Measurements from ENCODE around the gene TXLNB.

The TXLNB gene

DNA sequence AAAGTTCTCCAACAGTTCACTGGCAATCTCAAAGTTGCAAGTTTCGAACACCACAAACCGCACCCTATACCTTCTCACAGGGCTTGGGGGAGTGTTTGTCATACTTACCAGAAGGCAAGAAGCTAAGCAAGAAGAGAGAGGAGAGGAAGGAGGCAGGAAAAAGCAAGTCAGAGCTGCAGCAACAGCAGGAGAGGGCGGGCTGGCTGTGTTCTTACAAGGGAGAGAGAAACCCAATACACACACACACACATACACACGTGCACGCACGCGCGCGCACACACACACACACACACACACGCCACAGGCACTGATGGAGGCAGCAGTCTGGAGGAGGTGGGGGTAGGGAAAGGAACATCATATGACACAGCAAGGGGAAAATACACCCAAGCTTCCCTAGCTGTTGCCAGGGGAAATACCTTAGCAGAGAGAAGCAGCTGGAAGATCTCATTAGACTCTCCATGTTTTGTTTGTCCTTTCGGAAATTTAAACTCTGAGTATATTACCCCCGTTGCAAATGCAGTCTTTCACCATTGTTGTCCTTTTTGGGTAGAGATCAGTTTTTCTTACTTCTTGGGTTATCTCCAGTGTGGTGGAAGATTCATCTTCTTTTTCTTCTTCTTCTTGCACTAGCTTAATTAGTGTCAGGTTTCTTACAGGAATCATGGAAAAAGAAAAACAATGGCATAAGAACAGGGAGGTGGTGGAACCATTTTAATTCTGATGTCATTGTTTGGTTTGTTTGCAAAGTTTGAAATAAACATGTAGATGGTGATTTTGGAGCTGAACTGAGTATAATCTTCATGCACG lies at the start of gene TXLNB:
TSS of gene TXLNB (minus strand) at position 186 of the 807 bp plus-strand sequence. CDS start 3,099 bp downstream, outside the sequence.
- no peak for DNase-seq

- DNase-seq = no peak
Measured at GRCh38 chr6:139341060-139341459, 49.3 kb upstream of the TXLNB start.

DNA sequence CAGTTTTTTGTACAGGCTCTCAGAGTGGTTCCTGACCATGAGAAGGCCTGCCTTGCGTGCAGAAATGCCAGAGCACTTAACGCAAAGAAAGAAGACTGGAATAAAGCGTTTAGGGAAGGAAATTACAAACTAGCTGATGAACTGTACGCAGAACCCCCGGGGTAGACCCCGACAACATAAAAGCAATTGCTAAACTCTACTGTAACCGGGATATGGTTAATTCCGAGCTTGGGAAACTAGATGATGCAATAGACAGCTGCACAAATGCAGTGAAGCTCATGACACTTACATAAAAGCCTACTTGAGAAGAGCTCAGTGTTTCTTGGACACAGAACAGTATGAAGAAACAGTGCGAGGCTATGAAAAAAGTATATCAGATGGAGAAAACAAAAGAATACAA lies 47.0 kb upstream of the TXLNB start:
- no peak for DNase-seq

DNA sequence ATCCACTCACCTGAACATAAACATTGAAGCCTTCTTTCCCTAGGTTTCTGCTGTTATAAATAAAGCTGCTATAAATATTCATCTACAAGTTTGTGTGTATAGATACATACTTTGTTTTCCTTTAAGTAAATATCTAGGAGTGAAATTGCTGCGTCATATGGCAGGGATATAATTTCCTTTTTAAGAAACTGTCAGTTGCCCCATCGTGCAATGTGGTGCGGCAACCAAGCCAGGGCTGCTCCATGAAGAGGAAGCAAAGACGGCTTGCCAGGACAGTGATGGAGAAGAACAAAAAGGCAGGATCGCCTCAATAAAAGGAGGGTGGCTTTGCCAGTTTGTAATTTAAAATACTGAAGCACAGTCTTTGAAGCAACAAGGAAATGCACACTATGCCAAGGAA lies 46.0 kb upstream of the TXLNB start:
- no peak for DNase-seq

- DNase-seq = no peak
Measured at GRCh38 chr6:139337001-139337400, 45.2 kb upstream of the TXLNB start.

DNA sequence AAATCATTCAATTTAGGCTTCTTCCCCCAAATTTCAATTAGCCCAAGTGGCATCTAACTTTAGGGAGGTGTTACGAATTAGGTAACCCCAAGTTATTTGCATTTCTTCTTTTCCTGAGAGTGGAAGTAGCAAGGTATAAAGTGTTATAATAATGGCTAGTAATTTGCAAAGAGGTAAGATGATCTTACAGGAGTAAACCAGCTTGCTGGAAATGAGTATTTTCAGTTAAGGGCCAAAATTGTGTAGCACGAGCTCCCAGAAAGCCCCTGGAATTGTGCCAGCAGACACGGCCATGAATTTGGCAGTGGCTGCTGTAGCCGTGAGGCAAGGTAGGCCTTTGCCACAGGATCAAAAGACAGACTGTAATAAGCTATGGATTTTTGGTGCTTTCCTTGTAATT lies 44.7 kb upstream of the TXLNB start:
- no peak for DNase-seq

- no peak for DNase-seq
Measured at GRCh38 chr6:139335447-139336210, 43.8 kb upstream of the TXLNB start.

DNA sequence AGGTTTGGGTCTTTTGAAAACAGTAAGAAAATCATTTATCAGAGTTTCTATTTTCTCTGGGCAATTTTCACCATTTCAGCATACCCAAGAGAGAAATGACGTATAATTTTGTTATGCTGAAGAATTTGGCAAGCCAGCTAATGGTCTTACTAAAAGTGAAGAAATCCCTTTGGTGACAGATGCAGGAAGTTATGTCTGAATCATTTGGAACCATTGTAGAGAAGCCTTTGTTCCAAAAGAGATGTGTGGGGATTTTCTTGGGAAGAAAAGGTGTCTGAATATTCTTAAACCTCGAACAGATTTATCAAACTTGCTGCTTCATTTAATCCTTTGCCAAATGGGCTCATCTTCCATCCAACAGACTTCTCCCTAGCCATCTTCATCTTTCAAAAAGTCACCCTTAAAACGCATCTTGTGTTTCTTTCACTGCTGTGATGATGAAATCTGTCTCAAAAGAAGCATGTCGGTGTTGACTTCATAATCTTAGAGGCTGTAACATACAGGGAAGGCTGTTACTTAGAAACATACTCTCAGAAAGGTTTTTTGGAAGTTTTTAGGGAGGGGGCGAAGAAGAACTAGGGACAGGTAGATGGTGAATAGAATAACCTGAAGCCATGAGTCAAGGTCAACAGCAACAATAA lies 43.1 kb upstream of the TXLNB start:
- DNase-seq = no peak

- no peak for DNase-seq
Measured at GRCh38 chr6:139330826-139331500, 39.2 kb upstream of the TXLNB start.

DNA sequence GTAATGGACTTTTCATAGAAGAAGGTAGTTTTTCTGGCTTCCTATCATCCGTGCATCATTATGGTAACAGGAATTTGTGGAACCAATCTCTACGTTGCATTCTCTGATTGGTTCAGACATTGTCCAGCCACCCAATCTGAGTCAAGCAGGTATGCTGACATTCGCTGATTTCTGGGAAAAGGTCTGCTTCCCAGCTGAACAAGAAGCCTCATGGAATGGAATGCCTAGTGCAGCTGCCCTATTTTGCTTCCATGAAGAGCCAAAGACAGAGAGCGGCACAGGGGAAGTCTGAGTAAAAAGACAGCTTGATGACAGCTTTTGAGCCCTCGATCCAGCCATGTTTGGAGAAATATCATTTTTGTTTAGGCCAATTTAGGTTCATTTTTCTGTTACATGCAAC lies 38.5 kb upstream of the TXLNB start:
- no peak for DNase-seq

DNA sequence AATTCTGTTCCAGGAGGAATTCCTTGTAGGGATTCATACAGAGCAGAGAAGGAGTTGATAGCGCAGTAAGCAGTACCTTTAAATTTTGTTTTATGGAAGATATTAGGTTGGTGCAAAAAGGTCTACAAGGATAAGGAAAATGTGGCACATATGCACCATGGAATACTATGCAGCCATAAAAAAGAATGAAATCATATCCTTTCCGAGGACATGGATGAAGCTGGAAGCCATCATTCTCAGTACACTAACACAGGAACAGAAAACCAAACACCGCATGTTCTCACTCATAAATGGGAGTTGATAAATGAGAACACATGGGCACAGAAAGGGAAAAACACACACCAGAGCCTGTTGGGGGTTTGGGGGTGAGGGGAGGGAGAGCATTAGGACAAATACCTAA lies 37.4 kb upstream of the TXLNB start:
- DNase-seq = no peak

GRCh38 chr6:139327038-139327437 lies 35.2 kb upstream of the TXLNB start:
- no peak for DNase-seq

GRCh38 chr6:139325686-139326085 lies 33.9 kb upstream of the TXLNB start:
- DNase-seq = no peak

- DNase-seq = no peak
Measured at GRCh38 chr6:139325125-139325524, 33.3 kb upstream of the TXLNB start.

DNA sequence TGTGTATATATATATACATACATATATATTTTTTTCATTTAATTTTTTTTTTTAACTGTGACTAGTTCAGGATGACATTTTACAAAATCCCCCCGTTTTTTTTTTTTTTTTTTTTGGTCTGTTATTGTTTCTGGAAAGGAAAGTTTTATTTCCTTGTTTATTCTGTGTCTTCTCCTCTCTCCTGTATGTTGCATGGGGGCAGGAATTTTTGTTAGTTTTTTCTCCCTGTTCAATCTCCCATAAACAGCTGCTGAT lies 32.4 kb upstream of the TXLNB start:
- no peak for DNase-seq

DNA sequence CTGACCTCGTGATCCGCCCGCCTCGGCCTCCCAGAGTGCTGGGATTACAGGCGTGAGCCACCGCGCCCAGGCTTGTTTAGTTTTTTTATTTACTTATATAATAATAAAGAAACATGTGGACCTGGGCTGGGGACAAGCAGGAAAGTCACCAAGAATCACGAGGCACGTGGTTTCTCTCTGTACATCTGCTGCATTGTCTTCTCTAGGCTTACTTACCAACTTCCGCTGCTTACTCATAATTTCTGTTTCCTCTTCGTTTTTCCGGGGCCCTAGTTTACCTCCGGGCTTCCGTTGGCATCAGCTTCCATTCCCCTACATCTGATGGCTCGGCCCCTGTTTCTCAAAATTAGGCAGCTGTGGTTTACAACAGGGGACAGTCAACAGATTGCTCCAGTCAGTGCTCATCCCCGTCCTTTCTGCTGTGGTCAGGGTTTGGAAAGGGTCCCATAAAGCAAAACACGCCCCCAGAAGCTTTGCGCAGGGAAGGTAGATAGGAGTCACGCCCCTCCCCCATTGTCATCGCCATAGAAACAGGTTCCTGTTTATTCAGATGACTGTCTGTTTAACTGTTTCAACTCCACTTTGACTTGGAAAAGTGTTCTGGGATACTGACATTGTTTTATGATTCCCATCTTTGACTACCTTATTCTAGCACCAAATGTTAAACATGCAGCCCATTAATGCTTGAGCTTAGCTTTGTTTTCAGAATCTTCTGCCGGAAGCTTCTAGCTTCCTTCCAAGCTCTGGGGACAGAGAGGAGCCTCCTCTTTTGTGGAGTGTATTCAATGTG lies 31.9 kb upstream of the TXLNB start:
- no peak for DNase-seq

DNA sequence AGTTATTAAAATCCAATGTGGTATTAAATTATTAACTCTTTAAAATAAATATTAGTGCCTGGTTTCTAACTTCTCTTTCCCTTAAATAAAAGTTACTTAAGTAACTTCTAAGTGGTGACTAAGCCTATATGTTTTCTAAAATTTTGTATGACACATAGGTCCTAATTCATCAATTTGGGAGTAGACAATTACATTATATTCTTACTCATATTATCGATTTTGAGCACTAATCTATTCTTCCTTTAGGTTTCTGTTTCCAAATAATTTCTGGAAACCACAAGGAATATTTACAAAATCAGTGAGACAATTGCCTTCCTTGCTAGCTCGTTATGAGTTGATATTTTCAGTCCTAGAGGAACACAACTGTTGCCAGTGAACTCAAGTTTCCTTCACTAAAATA lies 28.3 kb upstream of the TXLNB start:
- DNase-seq = no peak

GRCh38 chr6:139316622-139317317 lies 25.0 kb upstream of the TXLNB start:
- DNase-seq = no peak

- DNase-seq = no peak
Measured at GRCh38 chr6:139313784-139314545, 22.2 kb upstream of the TXLNB start.

DNA sequence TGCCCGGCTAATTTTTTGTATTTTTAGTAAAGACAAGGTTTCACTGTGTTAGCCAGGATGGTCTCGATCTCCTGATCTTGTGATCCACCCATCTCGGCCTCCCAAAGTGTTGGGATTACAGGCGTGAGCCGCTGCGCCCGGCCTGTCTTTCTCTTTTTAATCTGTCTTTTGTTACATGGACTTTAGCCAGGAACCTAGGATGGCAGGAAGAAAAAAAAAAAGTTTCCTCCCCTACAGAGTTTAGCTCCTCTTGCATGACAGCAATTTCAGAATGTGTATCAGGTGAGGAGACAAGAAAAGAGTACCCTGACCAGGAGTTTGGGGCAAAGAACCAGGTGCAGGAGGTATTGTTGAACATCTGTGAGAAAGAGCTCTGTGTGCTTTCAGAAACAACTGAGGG lies 21.4 kb upstream of the TXLNB start:
- no peak for DNase-seq

- no peak for DNase-seq
Measured at GRCh38 chr6:139311831-139312230, 20.0 kb upstream of the TXLNB start.
